NCI-H2081 treated with DMSO at 0.1 percent for 48 hours (cell line): ENCODE data around the gene DHX32.

Experiments used
- DNase-seq: peaks from one replicate; lab custom pipeline; 2025; lab: John Stamatoyannopoulos, UW

Gene DHX32

DNA sequence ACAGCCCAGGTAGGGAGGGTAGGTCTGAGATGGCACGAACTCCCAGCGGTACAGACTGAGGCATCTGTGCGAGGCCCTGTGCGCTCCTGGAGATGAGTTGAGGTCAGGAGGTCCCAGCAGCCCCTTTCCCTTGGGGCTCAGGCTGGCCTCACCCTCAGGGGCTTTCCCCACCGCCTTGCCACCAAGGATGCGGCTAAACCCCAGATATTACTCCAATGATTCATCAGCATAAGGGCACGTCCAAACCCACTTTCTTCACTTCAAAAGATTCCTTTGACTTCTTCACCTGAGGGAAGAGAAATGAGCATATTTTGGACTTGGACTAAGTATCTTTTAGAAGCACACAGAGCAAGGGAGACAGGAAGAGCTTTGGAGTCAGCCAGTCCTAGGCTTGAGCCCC, 78.4 kb downstream of the DHX32 start:
- no peak for DNase-seq

DNA sequence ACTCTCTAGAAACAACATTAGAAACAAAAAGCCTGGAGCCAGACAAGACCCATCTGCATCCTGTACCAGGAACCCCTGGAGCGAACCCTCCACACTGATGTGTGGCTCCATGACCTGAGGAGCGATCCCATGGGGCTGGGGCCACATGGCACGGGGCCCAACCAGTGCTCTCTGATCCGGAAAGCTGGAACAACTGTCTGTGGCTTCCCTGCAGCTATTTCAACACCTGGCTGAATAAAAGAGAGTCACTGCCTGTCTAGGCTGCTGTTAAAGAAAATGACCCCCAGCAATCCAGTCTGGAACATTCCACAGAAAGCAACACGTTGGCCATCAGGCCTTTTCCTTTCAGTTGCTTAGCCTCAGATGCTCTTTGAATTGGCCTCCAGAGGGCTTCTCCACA, 79.0 kb downstream of the DHX32 start:
- DNase-seq: no peak

DNA sequence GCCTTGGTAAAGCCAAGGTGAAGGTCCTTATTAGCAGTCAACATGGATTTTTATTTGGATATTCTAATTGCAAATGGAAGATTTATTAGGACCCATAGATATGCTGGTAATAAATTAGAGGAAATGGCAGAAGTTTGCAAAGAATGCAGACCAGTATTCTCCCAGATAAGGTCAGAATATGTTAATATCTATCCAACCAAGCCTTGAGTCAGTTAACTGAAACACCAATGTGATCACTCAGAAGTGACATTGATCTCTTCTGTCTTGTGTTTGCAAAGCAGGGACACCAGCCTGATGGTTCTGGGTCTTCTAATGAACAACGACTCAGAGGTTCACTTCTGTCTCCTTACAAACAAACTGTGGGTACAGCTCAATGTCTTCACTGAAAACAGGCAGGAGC, 79.5 kb downstream of the DHX32 start:
- no peak for DNase-seq

DNA sequence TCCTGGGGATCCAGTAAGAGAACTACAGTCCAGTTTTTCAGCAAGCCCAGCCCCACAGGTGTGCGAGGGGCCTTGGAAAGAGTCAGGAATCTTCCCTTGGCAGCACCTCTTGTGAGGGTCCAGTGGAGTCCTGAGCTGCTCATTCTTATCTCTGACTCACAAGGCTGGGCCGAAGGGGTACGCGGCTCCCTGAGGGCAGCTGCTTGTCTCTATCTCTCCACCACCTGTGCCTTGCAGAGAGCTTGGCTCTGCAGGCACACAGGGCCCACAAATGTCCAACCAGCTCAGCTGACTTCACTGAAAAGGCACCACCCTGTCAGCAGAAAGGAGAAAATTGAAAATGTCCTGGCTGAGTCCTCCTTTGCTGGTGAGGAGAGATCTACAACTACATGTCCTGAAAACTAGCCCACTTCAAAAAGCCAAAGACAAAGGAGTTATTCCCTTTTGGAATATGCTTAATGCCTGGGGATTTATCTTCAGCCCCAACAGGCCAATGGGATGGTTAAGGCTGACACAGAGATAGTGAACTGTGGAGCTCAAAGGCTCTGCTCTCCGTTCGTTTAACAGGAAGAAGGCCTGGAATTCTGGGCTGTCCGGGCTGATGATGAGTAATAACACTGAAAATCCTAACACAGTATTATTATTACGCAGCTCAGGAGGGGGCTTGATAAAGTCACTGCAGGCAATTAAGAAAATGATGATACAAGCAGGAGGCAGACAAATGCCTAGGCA, 81.5 kb downstream of the DHX32 start:
- no peak for DNase-seq

DNA sequence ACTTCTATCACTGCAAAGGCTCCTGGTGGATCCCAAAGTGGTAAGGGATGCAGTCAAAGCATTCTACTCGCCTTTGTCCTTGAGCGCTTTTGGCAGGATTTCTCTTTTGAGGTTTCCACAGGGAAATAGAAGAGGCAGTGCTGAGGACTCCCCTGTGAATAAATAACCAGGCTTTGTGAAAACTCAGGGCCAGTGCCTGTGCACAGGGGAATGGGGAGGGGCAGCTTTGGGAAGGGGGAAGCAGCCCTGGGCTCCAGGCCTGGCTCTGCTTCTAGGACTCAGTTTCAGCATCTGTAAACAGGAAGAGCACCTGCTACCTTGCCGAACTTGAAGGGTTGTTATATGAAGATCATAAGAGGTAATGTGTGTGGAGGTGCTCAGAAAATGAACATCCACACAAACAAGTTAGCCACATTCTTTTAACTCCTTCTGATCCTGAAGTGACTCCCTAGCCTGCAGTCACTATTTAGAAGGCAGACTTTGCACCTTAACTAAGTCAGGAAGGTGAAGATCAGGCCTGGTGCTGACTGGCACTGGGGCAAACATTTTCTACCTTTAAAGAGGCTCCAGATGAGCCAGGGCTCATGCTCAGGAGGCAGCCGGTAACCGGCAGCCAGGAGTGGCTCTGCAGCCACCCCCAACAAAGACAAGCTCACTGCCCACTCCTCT, 83.0 kb downstream of the DHX32 start:
- no peak for DNase-seq

DNA sequence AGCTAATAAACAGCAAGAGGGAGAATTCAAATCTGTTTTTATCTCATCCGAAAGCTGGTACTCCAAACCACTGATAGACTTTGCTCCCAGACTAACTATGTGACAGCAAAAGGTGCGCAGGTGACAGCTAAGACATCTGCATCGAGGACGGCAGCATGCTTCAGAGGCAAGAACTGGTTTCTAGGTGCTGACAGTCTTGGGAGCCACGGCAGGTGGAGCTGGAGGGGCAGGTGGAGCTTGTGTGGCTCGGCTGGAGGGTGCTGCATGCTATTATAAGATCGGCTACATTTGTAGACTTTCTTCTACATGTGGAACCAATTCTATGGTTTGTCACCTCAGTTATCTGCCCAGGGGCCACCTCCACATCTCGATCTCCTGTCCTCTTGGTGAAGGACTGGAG, 83.7 kb downstream of the DHX32 start:
- DNase-seq: no peak

DNA sequence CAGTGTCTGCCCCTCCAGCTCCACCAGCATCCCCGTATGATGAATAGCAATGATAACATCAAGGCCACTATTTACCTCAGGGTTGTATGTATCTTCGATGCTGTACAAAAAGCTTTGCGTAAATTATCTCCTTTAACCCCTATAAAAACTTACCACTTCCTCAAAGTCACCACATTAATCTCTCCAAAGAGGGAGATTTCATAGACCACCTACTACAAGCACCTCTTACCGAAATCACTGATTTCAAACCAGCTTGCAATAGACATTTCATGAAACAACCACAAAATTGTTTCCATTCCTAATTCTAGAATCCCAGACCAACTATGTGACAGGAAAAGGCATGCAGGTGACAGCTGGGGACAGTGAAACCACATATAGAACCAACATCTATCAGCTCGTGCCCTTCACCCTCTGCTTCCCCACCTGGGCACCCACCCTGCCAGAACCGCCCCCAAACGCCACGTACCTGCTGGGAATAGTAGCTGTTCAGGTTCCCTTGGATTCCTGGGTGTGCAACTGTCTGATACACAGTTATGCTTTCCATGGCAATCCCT, 85.4 kb downstream of the DHX32 start:
- DNase-seq: no peak

DNA sequence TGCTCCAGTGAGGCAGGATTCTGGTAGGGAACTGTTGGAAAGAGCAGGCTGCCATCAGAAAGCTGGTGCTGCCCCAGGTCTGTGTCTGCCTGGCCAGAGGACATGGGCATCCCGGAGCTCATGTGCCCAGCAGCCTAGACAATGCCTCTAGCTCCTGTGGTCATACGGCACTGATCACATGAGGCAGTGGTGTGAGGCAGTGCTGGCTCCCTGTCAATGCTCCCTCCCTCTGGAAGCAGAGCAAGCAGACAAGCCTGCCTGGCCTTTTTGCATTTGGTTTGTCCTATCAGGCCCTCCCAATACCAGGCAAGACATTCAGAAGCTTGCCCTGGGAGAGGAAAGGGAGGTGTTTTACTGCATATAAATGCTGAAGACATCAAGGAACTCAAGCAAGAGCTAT, 86.0 kb downstream of the DHX32 start:
- no peak for DNase-seq

DNA sequence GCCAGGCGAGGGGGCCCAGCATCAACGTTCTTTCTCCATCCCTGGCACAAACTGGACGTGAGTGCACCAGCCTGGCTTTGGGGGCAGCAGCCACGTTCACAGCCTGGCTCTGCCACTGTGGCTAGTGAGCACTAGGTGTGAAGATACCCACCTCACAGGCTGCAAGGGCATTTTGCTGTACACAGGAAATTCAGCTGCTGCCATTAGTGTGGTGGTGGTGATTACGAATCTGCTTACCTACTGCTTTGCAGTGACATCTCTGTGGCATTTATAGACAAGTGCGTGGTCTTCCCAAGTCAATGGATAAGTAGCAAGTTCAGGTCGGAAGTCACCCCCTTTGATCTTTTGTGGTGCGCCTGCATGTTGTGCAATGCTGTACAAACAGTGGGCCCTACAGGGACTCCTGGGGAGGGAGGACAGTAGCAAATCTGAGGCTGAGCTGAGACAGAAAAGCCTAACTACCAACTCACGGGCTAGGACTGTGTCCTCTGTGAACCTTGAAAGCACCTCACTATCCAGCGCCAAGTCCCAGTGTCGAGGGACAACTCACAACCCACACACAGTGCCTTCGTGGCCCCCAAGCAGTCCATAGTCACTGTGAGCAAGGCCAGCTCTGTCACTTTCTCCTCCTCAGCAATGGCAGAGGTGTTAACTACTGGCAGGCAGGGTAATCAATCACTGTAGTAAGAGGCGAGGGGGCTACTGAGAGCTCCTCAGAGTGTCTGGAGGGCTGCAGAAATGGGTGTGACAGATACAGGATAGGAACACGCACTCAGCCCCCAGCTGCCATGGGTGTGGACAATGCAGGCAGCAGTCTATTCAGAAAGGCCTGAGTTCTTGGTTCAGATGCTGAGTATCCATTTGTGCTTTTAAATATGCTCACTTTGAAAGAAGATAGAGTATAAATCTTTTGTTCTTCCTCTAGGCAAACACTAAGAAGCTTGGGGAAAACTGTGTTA, 88.5 kb downstream of the DHX32 start:
- no peak for DNase-seq

DNA sequence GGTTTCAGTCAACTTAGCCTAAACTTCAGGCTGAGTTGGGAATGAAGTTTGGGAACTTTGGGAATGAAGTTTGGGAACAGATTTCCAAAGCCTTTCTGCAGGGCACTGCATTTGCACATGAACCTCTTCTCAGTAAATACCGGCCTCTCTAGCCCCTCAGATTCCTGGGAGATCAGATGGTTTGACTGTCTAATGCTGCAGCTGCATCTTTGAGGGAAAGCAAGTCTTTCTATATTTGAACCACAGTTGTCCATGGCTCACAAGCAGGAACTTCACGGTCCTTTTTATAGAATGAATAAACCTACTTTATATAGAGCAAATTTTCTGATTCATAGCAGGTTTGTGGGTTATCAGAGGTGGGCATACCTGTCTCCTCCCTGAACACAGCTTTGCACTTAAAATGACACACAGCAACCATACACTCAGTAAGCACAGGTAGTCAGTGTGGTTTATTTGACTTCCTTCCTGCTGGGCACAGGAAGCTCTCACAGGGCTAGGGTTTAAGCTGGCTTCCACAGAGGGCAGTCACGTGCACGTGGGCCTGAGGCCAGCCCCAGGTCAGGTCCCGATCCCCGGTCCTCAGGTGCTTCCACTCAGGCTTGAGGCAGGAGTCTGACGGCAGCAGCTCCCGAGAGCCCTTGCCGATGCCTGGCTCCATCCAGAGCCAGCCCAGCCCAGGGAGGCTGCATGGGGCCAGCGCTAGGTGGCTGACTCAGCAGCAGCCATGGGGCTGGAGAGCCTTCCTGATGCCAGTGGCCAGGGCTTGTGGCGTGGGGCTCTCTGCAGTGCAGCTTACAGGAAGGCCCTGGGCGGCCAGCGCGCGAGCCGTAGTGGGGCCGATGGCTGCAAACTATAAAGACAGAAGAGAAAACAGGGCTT, 92.7 kb downstream of the DHX32 start:
- no peak for DNase-seq
